Right atrium auricular region (tissue), 2 donors: ENCODE data around the gene ENOX2. TPM values are rescaled to one million over a fixed set of nuclear protein-coding genes. Genes with fewer than 3 reads are reported as not detected.
"Not testable (repeated sequence)": the region's sequence is repeated elsewhere in the genome, so short reads cannot be mapped to it uniquely, and the experiment has no call there.

Experiments used
- DNase-seq: peaks from one replicate; pipeline ENCODE4 v3.0.0-alpha.2; 2019; ENCODE audit warnings: low spot score
- H3K27ac ChIP-seq, 2 donors: fragments of 200-600 bp; sonication (generic); 1 replicate in 1 of 2; 2 replicates in 1 of 2; pipeline ENCODE4 v1.5.1; 2016 to 2019
- H3K27me3 ChIP-seq, 2 donors: fragments of 200-600 bp; sonication (generic); one replicate each; pipeline versions ENCODE4 v1.5.1 to v1.6.0; 2017 to 2019
- H3K36me3 ChIP-seq: fragments of 200-600 bp; sonication (generic); one replicate; pipeline ENCODE4 v1.5.1; 2016
- H3K4me1 ChIP-seq, 2 donors: fragments of 200-600 bp; sonication (generic); one replicate each; pipeline versions ENCODE4 v1.5.1 to v1.6.0; 2017 to 2019
- H3K4me3 ChIP-seq, 2 donors: fragments of 200-600 bp; sonication (generic); 1 replicate in 1 of 2; 2 replicates in 1 of 2; pipeline ENCODE4 v1.5.1; 2017 to 2019; ENCODE audit warnings: mild to moderate bottlenecking in 1 of 2, moderate library complexity in 1 of 2
- H3K9me3 ChIP-seq, 2 donors: fragments of 200-600 bp; sonication (generic); one replicate each; pipeline ENCODE4 v1.5.1; 2019
- total RNA-seq, 2 donors: library from RNA; depleted of rRNA; stranded (reverse); fragments of >200 nt; gene quantifications; one replicate each; pipeline ENCODE4 v1.1.0, GENCODE V29; 2016
- TF ChIP-seq, protein P1 (sequence below), 2 donors: fragments of 200-600 bp; sonication (generic); IDR thresholded peaks; one replicate each; pipeline ENCODE4 v1.5.1; 2019; ENCODE audit warnings: antibody characterized with exemption in 2 of 2

ENOX2 gene
- total RNA-seq, 2 donors from 2014 or later: 16.8 to 22.6 TPM

DNA sequence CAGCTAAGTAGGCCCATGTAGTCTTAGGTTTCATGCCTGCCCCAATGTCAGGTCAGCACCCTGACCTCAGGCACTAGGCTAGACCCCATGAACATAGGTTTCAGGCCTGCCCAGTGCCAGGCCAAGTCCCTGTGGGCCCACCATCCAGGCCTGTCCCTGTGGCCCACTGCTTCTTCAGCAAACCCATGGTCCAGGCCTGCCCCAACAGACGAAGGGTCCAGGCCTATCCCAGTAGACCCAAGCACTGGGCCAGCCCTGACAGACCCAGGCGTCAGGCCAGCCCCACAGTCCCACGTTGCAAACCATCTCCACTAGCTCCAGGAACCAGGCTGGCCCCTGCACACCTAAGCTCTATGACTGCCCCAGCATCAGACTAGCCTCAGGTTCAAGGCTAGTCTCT lies 92.4 kb downstream of the ENOX2 start:
- DNase-seq: no peak
- Histone ChIP-seq H3K36me3 (no peaks in the 10 kb centered on the region), H3K9me3 (peaks cover 0 to 3% of the 10 kb centered on the region in 2 donors), H3K4me3 (no peak overlapping the region), H3K27me3 (no peaks in the 10 kb centered on the region), H3K4me1 (no peaks in the 10 kb centered on the region), H3K27ac (no peak overlapping the region)
- TF ChIP-seq, protein P1, sequence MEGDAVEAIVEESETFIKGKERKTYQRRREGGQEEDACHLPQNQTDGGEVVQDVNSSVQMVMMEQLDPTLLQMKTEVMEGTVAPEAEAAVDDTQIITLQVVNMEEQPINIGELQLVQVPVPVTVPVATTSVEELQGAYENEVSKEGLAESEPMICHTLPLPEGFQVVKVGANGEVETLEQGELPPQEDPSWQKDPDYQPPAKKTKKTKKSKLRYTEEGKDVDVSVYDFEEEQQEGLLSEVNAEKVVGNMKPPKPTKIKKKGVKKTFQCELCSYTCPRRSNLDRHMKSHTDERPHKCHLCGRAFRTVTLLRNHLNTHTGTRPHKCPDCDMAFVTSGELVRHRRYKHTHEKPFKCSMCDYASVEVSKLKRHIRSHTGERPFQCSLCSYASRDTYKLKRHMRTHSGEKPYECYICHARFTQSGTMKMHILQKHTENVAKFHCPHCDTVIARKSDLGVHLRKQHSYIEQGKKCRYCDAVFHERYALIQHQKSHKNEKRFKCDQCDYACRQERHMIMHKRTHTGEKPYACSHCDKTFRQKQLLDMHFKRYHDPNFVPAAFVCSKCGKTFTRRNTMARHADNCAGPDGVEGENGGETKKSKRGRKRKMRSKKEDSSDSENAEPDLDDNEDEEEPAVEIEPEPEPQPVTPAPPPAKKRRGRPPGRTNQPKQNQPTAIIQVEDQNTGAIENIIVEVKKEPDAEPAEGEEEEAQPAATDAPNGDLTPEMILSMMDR (IDR thresholded peaks at IDR 0.05): no peak

DNA sequence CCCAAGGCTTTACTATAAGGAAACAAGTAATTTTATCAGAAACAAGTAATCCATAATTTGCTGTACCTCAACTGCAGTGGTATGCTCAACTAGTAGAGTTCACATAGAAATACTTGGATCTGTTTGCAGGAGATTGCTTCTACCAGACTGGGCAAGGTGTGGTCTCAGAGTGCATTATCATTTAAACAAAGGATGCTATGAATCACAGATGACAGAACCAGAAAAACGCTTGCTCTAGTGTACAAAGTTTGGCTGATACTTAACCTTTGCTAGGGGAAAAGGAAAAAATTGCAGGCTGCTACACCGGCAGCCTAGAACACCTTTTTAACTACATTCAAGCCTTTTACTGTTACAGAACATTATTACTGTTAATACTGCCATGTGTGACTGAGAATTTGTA lies 97.1 kb downstream of the ENOX2 start:
- Histone ChIP-seq H3K36me3 (no peaks in the 10 kb centered on the region), H3K27ac (no peak overlapping the region), H3K9me3 (no peaks in the 10 kb centered on the region), H3K4me3 (no peak overlapping the region), H3K4me1 (no peaks in the 10 kb centered on the region), H3K27me3 (no peaks in the 10 kb centered on the region)
- TF ChIP-seq, protein P1 (IDR thresholded peaks at IDR 0.05): no peak
- DNase-seq: no peak

DNA sequence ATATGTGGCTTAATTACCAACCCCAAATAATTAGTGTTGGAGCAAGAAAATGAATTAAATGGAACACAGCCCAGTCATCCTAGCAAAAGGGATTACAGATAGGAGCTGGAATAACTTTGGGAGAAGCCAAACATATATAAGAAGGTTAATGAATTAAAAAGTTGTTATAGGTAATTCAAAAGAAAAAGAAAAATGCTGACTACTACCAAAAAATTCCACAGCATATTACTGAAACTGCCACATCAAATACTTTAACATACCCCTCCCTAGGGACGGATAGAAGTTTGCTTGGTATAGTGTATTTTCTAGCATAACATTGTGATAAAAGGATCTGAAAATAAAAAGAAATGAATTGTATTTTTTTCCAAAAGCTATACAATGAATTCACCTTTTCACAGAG lies 99.5 kb downstream of the ENOX2 start:
- Histone ChIP-seq H3K36me3 (no peaks in the 10 kb centered on the region), H3K4me1 (no peaks in the 10 kb centered on the region), H3K4me3 (no peak overlapping the region), H3K9me3 (no peaks in the 10 kb centered on the region), H3K27me3 (no peaks in the 10 kb centered on the region), H3K27ac (no peak overlapping the region)
- TF ChIP-seq, protein P1 (IDR thresholded peaks at IDR 0.05): no peak
- no peak for DNase-seq

DNA sequence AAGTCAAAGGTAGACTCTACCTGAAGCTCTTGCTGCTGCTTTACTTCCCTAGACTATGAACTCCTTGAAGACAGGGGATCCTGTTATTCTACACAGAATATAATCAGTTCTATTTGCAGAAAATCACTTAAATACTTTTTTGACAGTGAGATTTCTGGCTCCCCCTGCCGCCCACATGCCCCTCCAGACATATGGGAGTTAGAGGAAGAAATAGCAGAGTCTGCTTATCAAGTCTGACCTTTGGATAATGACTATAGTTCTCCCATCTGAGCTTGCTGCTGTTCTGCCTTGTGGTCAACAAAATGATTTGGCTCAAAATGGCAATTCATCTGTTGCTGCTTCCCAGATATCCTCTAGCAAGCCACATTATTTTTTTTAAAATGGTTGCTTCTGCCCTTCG lies 101.1 kb downstream of the ENOX2 start:
- H3K9me3 ChIP-seq: no peaks in the 10 kb centered on the region
- H3K4me3 ChIP-seq: no peak overlapping the region
- H3K36me3 ChIP-seq: no peaks in the 10 kb centered on the region
- H3K27me3 ChIP-seq: no peaks in the 10 kb centered on the region
- DNase-seq: no peak
- no peaks in the 10 kb centered on the region for H3K4me1 ChIP-seq
- H3K27ac ChIP-seq: no peak overlapping the region
- TF ChIP-seq, protein P1 (IDR thresholded peaks at IDR 0.05): no peak

DNA sequence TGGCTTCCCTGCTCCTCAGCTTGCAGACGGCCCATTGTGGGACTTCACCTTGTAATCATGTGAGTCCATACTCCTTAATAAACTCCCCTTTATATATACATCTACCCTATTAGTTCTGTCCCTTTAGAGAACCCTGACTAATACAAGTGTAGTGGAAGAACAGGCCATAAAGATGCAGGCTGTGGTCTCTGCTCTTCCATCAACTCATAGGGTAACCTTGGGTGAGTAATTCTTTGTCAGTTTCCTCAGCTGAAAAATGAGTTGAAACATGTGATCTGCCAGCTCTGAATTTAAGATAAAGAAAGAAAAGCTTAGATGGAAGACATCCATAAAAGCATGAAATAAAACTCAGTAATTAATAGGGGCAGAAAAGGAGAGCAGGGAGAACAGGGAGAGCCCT lies 103.6 kb downstream of the ENOX2 start:
- Histone ChIP-seq H3K27ac (no peak overlapping the region), H3K4me1 (no peaks in the 10 kb centered on the region), H3K27me3 (no peaks in the 10 kb centered on the region), H3K4me3 (no peak overlapping the region), H3K36me3 (no peaks in the 10 kb centered on the region), H3K9me3 (no peaks in the 10 kb centered on the region)
- TF ChIP-seq, protein P1 (IDR thresholded peaks at IDR 0.05): no peak
- no peak for DNase-seq

DNA sequence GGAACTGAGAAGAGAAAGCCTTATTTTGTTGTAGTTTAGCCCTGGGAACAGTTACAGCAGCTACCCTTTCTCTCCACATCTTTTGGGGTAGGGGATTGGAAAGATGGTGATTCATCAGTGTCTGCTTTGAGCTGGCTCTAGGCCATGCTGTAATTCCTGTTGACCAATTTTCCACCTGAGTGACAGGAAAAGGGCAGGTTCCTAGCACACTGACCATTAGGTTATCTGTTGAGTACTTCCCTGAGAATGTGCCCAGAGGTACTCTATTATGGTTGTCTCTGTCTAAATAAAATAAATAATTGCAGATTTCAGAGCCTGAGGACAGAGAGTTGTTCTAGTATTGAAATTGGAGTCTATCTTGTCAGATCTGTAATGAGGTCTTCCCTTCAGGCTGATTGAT lies 109.0 kb downstream of the ENOX2 start:
- Histone ChIP-seq H3K9me3 (no peaks in the 10 kb centered on the region), H3K27ac (no peak overlapping the region), H3K4me3 (no peak overlapping the region), H3K4me1 (no peaks in the 10 kb centered on the region), H3K36me3 (no peaks in the 10 kb centered on the region), H3K27me3 (no peaks in the 10 kb centered on the region)
- no peak for DNase-seq
- TF ChIP-seq, protein P1 (IDR thresholded peaks at IDR 0.05): no peak

DNA sequence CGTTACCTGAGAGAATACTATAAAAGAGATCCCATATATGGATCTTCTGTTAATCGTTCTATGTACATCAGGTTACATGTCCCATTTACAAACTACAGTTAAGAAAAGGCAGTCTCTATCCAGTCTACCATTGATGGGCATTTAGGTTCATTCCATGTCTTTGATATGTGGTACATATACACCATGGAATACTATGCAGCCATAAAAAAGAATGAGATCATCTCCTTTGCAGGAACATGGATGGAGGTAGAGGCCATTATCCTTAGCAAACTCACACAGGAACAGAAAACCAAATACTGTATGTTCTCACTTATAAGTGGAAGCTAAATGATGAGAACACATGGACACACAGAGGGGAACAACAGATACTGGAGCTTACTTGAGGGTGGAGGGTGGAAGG lies 111.1 kb downstream of the ENOX2 start:
- not testable (repeated sequence) for H3K27ac ChIP-seq, H3K4me3 ChIP-seq, H3K36me3 ChIP-seq, H3K9me3 ChIP-seq, H3K4me1 ChIP-seq, DNase-seq, H3K27me3 ChIP-seq
